ENCODE measurements around the gene PROS1. TPM values are rescaled to one million over a fixed set of nuclear protein-coding genes. Genes with fewer than 3 reads are reported as not detected.
"Not testable (repeated sequence)": the region's sequence is repeated elsewhere in the genome, so short reads cannot be mapped to it uniquely, and the experiment has no call there.

Gene PROS1
- total RNA-seq, 1 donor from 2014 or later: 12.0 TPM

- no peak for TF ChIP-seq CTCF (conservative IDR thresholded peaks at IDR 0.05)
- no peak for DNase-seq (ENCODE audit: low read depth, low spot score)
- Mint-ChIP-seq H3K36me3 (ENCODE audit: low read depth) (no peaks in the 10 kb centered on the region), H3K4me1 (no peaks in the 10 kb centered on the region), H3K27ac (ENCODE audit: unreplicated experiment) (no peak overlapping the region), H3K9me3 (peaks cover 12% of the 10 kb centered on the region), H3K27me3 (ENCODE audit: low read depth) (no peaks in the 10 kb centered on the region), H3K4me3 (no peak overlapping the region)
Measured at GRCh38 chr3:93867425-93867824, 106.3 kb downstream of the PROS1 start.

- H3K9me3 Mint-ChIP-seq: peaks cover 14% of the 10 kb centered on the region
Measured at GRCh38 chr3:93861017-93861416, 112.7 kb downstream of the PROS1 start.

GRCh38 chr3:93855401-93855800 is 118.3 kb downstream of the PROS1 start:
- DNase-seq (ENCODE audit: low read depth, low spot score): no peak
- no peaks in the 10 kb centered on the region for H3K27me3 Mint-ChIP-seq (ENCODE audit: low read depth)
- no peaks in the 10 kb centered on the region for H3K36me3 Mint-ChIP-seq (ENCODE audit: low read depth)
- no peak for TF ChIP-seq CTCF (conservative IDR thresholded peaks at IDR 0.05)
- H3K9me3 Mint-ChIP-seq: peaks cover 22% of the 10 kb centered on the region
- no peaks in the 10 kb centered on the region for H3K4me1 Mint-ChIP-seq
- no peak overlapping the region for H3K27ac Mint-ChIP-seq (ENCODE audit: unreplicated experiment)
- no peak overlapping the region for H3K4me3 Mint-ChIP-seq

More at GRCh38 chr3:93861017-93861416, 112.7 kb downstream of the PROS1 start:
- H3K27me3 Mint-ChIP-seq (ENCODE audit: low read depth): no peaks in the 10 kb centered on the region
- no peak overlapping the region for H3K4me3 Mint-ChIP-seq
- no peak overlapping the region for H3K27ac Mint-ChIP-seq (ENCODE audit: unreplicated experiment)
- no peak for TF ChIP-seq CTCF (conservative IDR thresholded peaks at IDR 0.05)
- no peaks in the 10 kb centered on the region for H3K36me3 Mint-ChIP-seq (ENCODE audit: low read depth)
- no peaks in the 10 kb centered on the region for H3K4me1 Mint-ChIP-seq
- no peak for DNase-seq (ENCODE audit: low read depth, low spot score)

- not testable (repeated sequence) for H3K4me1 Mint-ChIP-seq; H3K27me3 Mint-ChIP-seq (ENCODE audit: low read depth); H3K27ac Mint-ChIP-seq (ENCODE audit: unreplicated experiment); DNase-seq (ENCODE audit: low read depth, low spot score); H3K36me3 Mint-ChIP-seq (ENCODE audit: low read depth); H3K4me3 Mint-ChIP-seq
- peaks cover 23% of the 10 kb centered on the region for H3K9me3 Mint-ChIP-seq
Measured at GRCh38 chr3:93852228-93852627, 121.5 kb downstream of the PROS1 start.

- Mint-ChIP-seq H3K4me1 (no peaks in the 10 kb centered on the region), H3K4me3 (no peak overlapping the region), H3K27me3 (ENCODE audit: low read depth) (no peaks in the 10 kb centered on the region), H3K36me3 (ENCODE audit: low read depth) (no peaks in the 10 kb centered on the region), H3K27ac (ENCODE audit: unreplicated experiment) (no peak overlapping the region), H3K9me3 (peaks cover 3% of the 10 kb centered on the region)
- TF ChIP-seq CTCF (conservative IDR thresholded peaks at IDR 0.05): no peak
- DNase-seq (ENCODE audit: low read depth, low spot score): no peak
Measured at GRCh38 chr3:93843981-93844380, 129.7 kb downstream of the PROS1 start.

- not testable (repeated sequence) for H3K9me3 Mint-ChIP-seq; H3K4me3 Mint-ChIP-seq; H3K27me3 Mint-ChIP-seq (ENCODE audit: low read depth); H3K36me3 Mint-ChIP-seq (ENCODE audit: low read depth); H3K27ac Mint-ChIP-seq (ENCODE audit: unreplicated experiment); H3K4me1 Mint-ChIP-seq; DNase-seq (ENCODE audit: low read depth, low spot score)
Measured at GRCh38 chr3:93839193-93839592, 134.5 kb downstream of the PROS1 start.

Other genes with a start within 250 kb of the PROS1 start
- 15.6 and 20.8 TPM in 2 replicates for gene ARL13B, start 6.3 kb upstream of the PROS1 start, total RNA-seq
- gene STX19, start 54.7 kb upstream of the PROS1 start, total RNA-seq: not detected in 2 replicates
- gene DHFR2, start 89.0 kb upstream of the PROS1 start, total RNA-seq: 5.2 and 6.6 TPM in 2 replicates
- gene NSUN3, start 89.2 kb upstream of the PROS1 start, total RNA-seq: 12.0 and 13.0 TPM in 2 replicates